PC-3 (cell line): Measurements from ENCODE around the gene ZEB2. TPM values are rescaled to one million over a fixed set of nuclear protein-coding genes. Genes with fewer than 3 reads are reported as not detected.

ENCODE experiments used
- ATAC-seq: fragments of 200-7000 bp; cut with Tn5 transposase; 2 replicates; pipeline ENCODE4 v1.9.1; 2020; ENCODE audit warnings: mild to moderate bottlenecking, moderate library complexity
- BruUV-seq: library from RNA; stranded (reverse); fragments of 400-500 nt; replicated peaks from 2 replicates; lab custom pipeline; 2021; lab: Mats Ljungman, UMichigan
- CTCF ChIA-PET: fragments of 300-600 bp; sonication (Branson Sonifier 250); formaldehyde crosslinking; loops from one replicate; lab custom pipeline; 2022; ENCODE audit warnings: antibody characterized with exemption; lab: Charles Lee
- POLR2A ChIA-PET: fragments of 300-600 bp; sonication (Branson Sonifier 250); formaldehyde crosslinking; loops from one replicate; lab custom pipeline; 2022; ENCODE audit warnings: antibody characterized with exemption; ENCODE audit not compliant: unreplicated experiment; lab: Charles Lee
- DNase-seq: peaks from one replicate; pipeline ENCODE4 v3.0.0-alpha.2; 2015
- H2AFZ ChIP-seq: fragments of 300-600 bp; sonication (generic); 2 replicates; pipeline ENCODE4 v1.6.0; 2016; ENCODE audit warnings: antibody characterized with exemption, low read length
- H3F3A ChIP-seq: fragments of 300-600 bp; sonication (generic); one replicate; pipeline ENCODE4 v1.6.0; 2017; ENCODE audit warnings: antibody characterized with exemption, low read length, control low read depth, mild to moderate bottlenecking; ENCODE audit not compliant: unreplicated experiment
- H3K27ac ChIP-seq: fragments of 300-600 bp; sonication (generic); 2 replicates; pipeline ENCODE4 v1.5.1; 2016; ENCODE audit warnings: mild to moderate bottlenecking, low read length
- H3K27me3 ChIP-seq: fragments of 300-600 bp; sonication (generic); 2 replicates; pipeline ENCODE4 v1.6.1; 2016; ENCODE audit warnings: low read length, mixed read lengths
- H3K36me3 ChIP-seq: fragments of 300-600 bp; sonication (generic); 2 replicates; pipeline ENCODE4 v1.6.1; 2016; ENCODE audit warnings: low read depth, mixed run types, low read length, mixed read lengths
- H3K4me1 ChIP-seq: fragments of 300-600 bp; sonication (generic); 2 replicates; pipeline ENCODE4 v1.5.1; 2016; ENCODE audit warnings: low read length; ENCODE audit not compliant: insufficient read depth
- H3K4me2 ChIP-seq: fragments of 300-600 bp; sonication (generic); 2 replicates; pipeline ENCODE4 v1.6.0; 2016; ENCODE audit warnings: low read length
- H3K4me3 ChIP-seq: fragments of 300-600 bp; sonication (generic); 2 replicates; pipeline ENCODE4 v1.5.1; 2016; ENCODE audit warnings: mild to moderate bottlenecking, low read length, mixed read lengths
- H3K79me2 ChIP-seq: fragments of 300-600 bp; sonication (generic); 2 replicates; pipeline ENCODE4 v1.6.1; 2017; ENCODE audit warnings: low read length, mixed read lengths
- H3K9ac ChIP-seq: fragments of 300-600 bp; sonication (generic); 2 replicates; pipeline ENCODE4 v1.6.0; 2016; ENCODE audit warnings: mild to moderate bottlenecking, low read length
- H3K9me2 ChIP-seq: fragments of 300-600 bp; sonication (generic); replicated peaks from 2 replicates; pipeline ENCODE4 v1.6.1; 2016; ENCODE audit warnings: mixed run types, low read length, mixed read lengths
- H3K9me3 ChIP-seq: fragments of 300-600 bp; sonication (generic); 2 replicates; pipeline ENCODE4 v1.6.1; 2016; ENCODE audit warnings: low read length, mixed read lengths
- H4K20me1 ChIP-seq: fragments of 300-600 bp; sonication (generic); 2 replicates; pipeline ENCODE4 v1.6.1; 2016; ENCODE audit warnings: low read length, mixed read lengths
- CTCF ChIP-seq: fragments of 300-600 bp; sonication (generic); conservative IDR thresholded peaks from 2 replicates; pipeline ENCODE4 v1.5.1; 2017; ENCODE audit warnings: antibody characterized with exemption, low read depth, mild to moderate bottlenecking, low read length
- EZH2 ChIP-seq: fragments of 300-600 bp; sonication (generic); IDR thresholded peaks from one replicate; pipeline ENCODE4 v1.6.1; 2017; ENCODE audit warnings: antibody characterized with exemption, mild to moderate bottlenecking, low read length; ENCODE audit not compliant: unreplicated experiment
- EZH2phosphoT487 ChIP-seq: fragments of 300-600 bp; sonication (generic); IDR thresholded peaks from 2 replicates; pipeline ENCODE4 v1.6.1; 2018; ENCODE audit warnings: mild to moderate bottlenecking, antibody characterized with exemption, low read length, borderline replicate concordance
- intact Hi-C: fragments of 100-400 bp; cut with micrococcal nuclease; formaldehyde crosslinking; loops from 2 replicates; pipeline ENCODE4 v1.9.0; 2023
- total RNA-seq: library from RNA; depleted of rRNA; stranded (reverse); fragments of >200 nt; gene quantifications from 2 replicates; pipeline ENCODE4 v1.2.3, GENCODE V29; 2014

Gene ZEB2
- total RNA-seq, 1 experiment from 2014 or later: 1.1 TPM

GRCh38 chr2:144553379-144553778, 33.5 kb upstream of the ZEB2 start:
- Histone ChIP-seq H3K4me3 (no peak overlapping the region), H2AFZ (no peak overlapping the region), H3F3A (peaks cover 4% of the 10 kb centered on the region), H3K4me1 (peaks cover 28% of the 10 kb centered on the region), H3K9me2 (no peaks in the 10 kb centered on the region), H3K4me2 (peak overlapping the region; percentile 53), H3K27me3 (no peaks in the 10 kb centered on the region), H3K79me2 (no peaks in the 10 kb centered on the region), H4K20me1 (no peaks in the 10 kb centered on the region), H3K9me3 (no peaks in the 10 kb centered on the region), H3K27ac (peak overlapping the region; percentile 44), H3K9ac (no peak overlapping the region), H3K36me3 (no peaks in the 10 kb centered on the region)
- TF ChIP-seq EZH2phosphoT487: no peak
- no peak for TF ChIP-seq EZH2
- no peak for TF ChIP-seq CTCF
- no TSS peak for BruUV-seq
- ATAC-seq: peak; percentile 88
- peak; percentile 92 for DNase-seq
- intact Hi-C loops: loop anchor here (10.0 kb wide), 2 partner anchors 91 to 1201 kb away; no protein-coding TSS in a partner anchor
- POLR2A ChIA-PET: no interaction called here
- CTCF ChIA-PET: no interaction called here

GRCh38 chr2:144552821-144553220, 32.9 kb upstream of the ZEB2 start:
- DNase-seq (no peak), ATAC-seq (no peak)
- Histone ChIP-seq H3K27ac (peak overlapping the region; percentile 32), H3K4me3 (no peak overlapping the region), H3K4me2 (peak overlapping the region; percentile 16), H3K27me3 (no peaks in the 10 kb centered on the region), H3K9me2 (no peaks in the 10 kb centered on the region), H3K9me3 (no peaks in the 10 kb centered on the region), H2AFZ (no peak overlapping the region), H3K9ac (no peak overlapping the region), H3F3A (peaks cover 4% of the 10 kb centered on the region), H4K20me1 (no peaks in the 10 kb centered on the region), H3K79me2 (no peaks in the 10 kb centered on the region), H3K36me3 (no peaks in the 10 kb centered on the region), H3K4me1 (peaks cover 28% of the 10 kb centered on the region)
- CTCF ChIA-PET: no interaction called here
- intact Hi-C loops: loop anchor here (10.0 kb wide), 2 partner anchors 92 to 1202 kb away; no protein-coding TSS in a partner anchor
- POLR2A ChIA-PET: no interaction called here
- TF ChIP-seq EZH2phosphoT487: no peak
- TF ChIP-seq EZH2: no peak
- no peak for TF ChIP-seq CTCF
- no TSS peak for BruUV-seq

- ChIA-PET POLR2A (no interaction called here), CTCF (no interaction called here)
- no peaks in the 10 kb centered on the region for H3K9me3 ChIP-seq
Measured at GRCh38 chr2:144550911-144551310, 31.0 kb upstream of the ZEB2 start.

More at GRCh38 chr2:144550911-144551310, 31.0 kb upstream of the ZEB2 start:
- Histone ChIP-seq H3K79me2 (no peaks in the 10 kb centered on the region), H3F3A (peaks cover 4% of the 10 kb centered on the region), H3K36me3 (no peaks in the 10 kb centered on the region), H3K4me3 (no peak overlapping the region), H2AFZ (no peak overlapping the region), H3K4me1 (peaks cover 28% of the 10 kb centered on the region), H3K9me2 (no peaks in the 10 kb centered on the region), H4K20me1 (no peaks in the 10 kb centered on the region), H3K4me2 (no peak overlapping the region), H3K9ac (no peak overlapping the region), H3K27me3 (no peaks in the 10 kb centered on the region), H3K27ac (no peak overlapping the region)
- ATAC-seq (no peak), DNase-seq (no peak)
- TF ChIP-seq CTCF: no peak
- no peak for TF ChIP-seq EZH2phosphoT487
- no peak for TF ChIP-seq EZH2
- intact Hi-C loops: loop anchor here (10.0 kb wide), 2 partner anchors 94 to 1204 kb away; no protein-coding TSS in a partner anchor
- BruUV-seq: no TSS peak
